Spleen (tissue), 7 donors: ENCODE measurements around the gene CACNB2.

Source experiments
- CTCF ChIP-seq, 11 experiments: fragments of 200-600 bp in 7 of 11; fragments of 450-650 bp in 4 of 11; sonication (generic) in 4 of 11; IDR thresholded peaks in 8 of 11; conservative IDR thresholded peaks in 3 of 11; 1 replicate in 7 of 11; 2 replicates in 4 of 11; pipeline versions ENCODE4 v1.4.0 to v1.8.0; 2016 to 2021; ENCODE audit warnings: antibody characterized with exemption in 11 of 11, inconsistent platforms in 4 of 11, mild to moderate bottlenecking in 1 of 11
- POLR2A ChIP-seq, 3 donors: fragments of 450-650 bp; IDR thresholded peaks; one replicate each; pipeline ENCODE4 v1.5.1; 2017; ENCODE audit warnings: antibody characterized with exemption in 3 of 3, mild to moderate bottlenecking in 1 of 3
- POLR2AphosphoS5 ChIP-seq, 3 donors: sonication (generic); formaldehyde crosslinking; IDR thresholded peaks; one replicate each; pipeline ENCODE4 v1.5.1; 2017; ENCODE audit warnings: antibody characterized with exemption in 3 of 3
- donor health status: DM: no; HTN: no; CAD: no; lungs with moderate emphysema.
- donor health status: DM: no; HTN: no; CAD: no.
- donor health status: DM: no; HTN: no; CAD: no.

- TF ChIP-seq CTCF (IDR thresholded peaks at IDR 0.05 in 8 of 11, conservative IDR thresholded peaks at IDR 0.05 in 3 of 11): no peak
- TF ChIP-seq POLR2A (IDR thresholded peaks at IDR 0.05): no peak
- TF ChIP-seq POLR2AphosphoS5 (IDR thresholded peaks at IDR 0.05): no peak
Measured at GRCh38 chr10:18293536-18294510, 153.6 kb downstream of the CACNB2 start.
